HUES6 (cell line): Measurements from ENCODE around the gene LMCD1.

Source experiments
- H3K27ac ChIP-seq: 2 replicates; pipeline ENCODE4 v1.7.0; 2013; ENCODE audit warnings: low read depth, mild to moderate bottlenecking, low read length, inconsistent platforms
- H3K27me3 ChIP-seq: 2 replicates; pipeline ENCODE4 v1.6.1; 2013; ENCODE audit warnings: low read length; ENCODE audit not compliant: control insufficient read depth, insufficient read depth
- H3K36me3 ChIP-seq: 2 replicates; pipeline ENCODE4 v1.6.1; 2013; ENCODE audit warnings: low read length; ENCODE audit not compliant: control insufficient read depth, insufficient read depth
- H3K4me1 ChIP-seq: 2 replicates; pipeline ENCODE4 v1.6.1; 2013; ENCODE audit warnings: low read length; ENCODE audit not compliant: control insufficient read depth, insufficient read depth
- H3K4me3 ChIP-seq: 2 replicates; pipeline ENCODE4 v1.5.1; 2013; ENCODE audit warnings: low read depth, low read length
- H3K9ac ChIP-seq: one replicate; pipeline ENCODE4 v1.6.1; 2013; ENCODE audit warnings: mild to moderate bottlenecking, low read length
- H3K9me3 ChIP-seq: 2 replicates; pipeline ENCODE4 v1.6.1; 2013; ENCODE audit warnings: low read depth, low read length; ENCODE audit not compliant: control insufficient read depth, insufficient read depth

The LMCD1 gene

GRCh38 chr3:8464668-8465067 lies 37.0 kb upstream of the LMCD1 start:
- H3K4me1 ChIP-seq: no peaks in the 10 kb centered on the region
- no peak overlapping the region for H3K27ac ChIP-seq
- H3K4me3 ChIP-seq: no peak overlapping the region
- H3K36me3 ChIP-seq: no peaks in the 10 kb centered on the region
- no peaks in the 10 kb centered on the region for H3K9me3 ChIP-seq
- no peak overlapping the region for H3K9ac ChIP-seq
- H3K27me3 ChIP-seq: no peaks in the 10 kb centered on the region

- Histone ChIP-seq H3K4me1 (no peaks in the 10 kb centered on the region), H3K9ac (no peak overlapping the region), H3K4me3 (no peak overlapping the region), H3K36me3 (no peaks in the 10 kb centered on the region), H3K27me3 (no peaks in the 10 kb centered on the region), H3K27ac (no peak overlapping the region), H3K9me3 (no peaks in the 10 kb centered on the region)
These were observed 35.1 kb upstream of the LMCD1 start for GRCh38 chr3:8466526-8466925.

GRCh38 chr3:8470801-8471200 lies 30.8 kb upstream of the LMCD1 start:
- Histone ChIP-seq H3K9ac (no peak overlapping the region), H3K4me1 (no peaks in the 10 kb centered on the region), H3K4me3 (no peak overlapping the region), H3K36me3 (no peaks in the 10 kb centered on the region), H3K27ac (no peak overlapping the region), H3K9me3 (no peaks in the 10 kb centered on the region), H3K27me3 (no peaks in the 10 kb centered on the region)

GRCh38 chr3:8472549-8472948 lies 29.1 kb upstream of the LMCD1 start:
- Histone ChIP-seq H3K27ac (no peak overlapping the region), H3K9ac (no peak overlapping the region), H3K4me3 (no peak overlapping the region), H3K4me1 (no peaks in the 10 kb centered on the region), H3K36me3 (no peaks in the 10 kb centered on the region), H3K9me3 (no peaks in the 10 kb centered on the region), H3K27me3 (no peaks in the 10 kb centered on the region)

GRCh38 chr3:8473029-8473428 lies 28.6 kb upstream of the LMCD1 start:
- H3K4me1 ChIP-seq: no peaks in the 10 kb centered on the region
- no peak overlapping the region for H3K27ac ChIP-seq
- H3K36me3 ChIP-seq: no peaks in the 10 kb centered on the region
- H3K4me3 ChIP-seq: no peak overlapping the region
- H3K9ac ChIP-seq: no peak overlapping the region
- H3K9me3 ChIP-seq: no peaks in the 10 kb centered on the region
- H3K27me3 ChIP-seq: no peaks in the 10 kb centered on the region

- Histone ChIP-seq H3K4me1 (no peaks in the 10 kb centered on the region), H3K36me3 (no peaks in the 10 kb centered on the region), H3K27me3 (no peaks in the 10 kb centered on the region), H3K9ac (no peak overlapping the region), H3K4me3 (no peak overlapping the region), H3K9me3 (no peaks in the 10 kb centered on the region), H3K27ac (no peak overlapping the region)
These were observed 27.6 kb upstream of the LMCD1 start for GRCh38 chr3:8473990-8474389.

- Histone ChIP-seq H3K4me3 (no peak overlapping the region), H3K36me3 (no peaks in the 10 kb centered on the region), H3K9me3 (no peaks in the 10 kb centered on the region), H3K9ac (no peak overlapping the region), H3K27me3 (no peaks in the 10 kb centered on the region), H3K27ac (no peak overlapping the region), H3K4me1 (no peaks in the 10 kb centered on the region)
These were observed 26.6 kb upstream of the LMCD1 start for GRCh38 chr3:8474991-8475390.

- H3K9me3 ChIP-seq: peaks cover 10% of the 10 kb centered on the region
- no peak overlapping the region for H3K27ac ChIP-seq
- no peaks in the 10 kb centered on the region for H3K27me3 ChIP-seq
- H3K4me3 ChIP-seq: no peak overlapping the region
- no peaks in the 10 kb centered on the region for H3K4me1 ChIP-seq
- H3K36me3 ChIP-seq: no peaks in the 10 kb centered on the region
- no peak overlapping the region for H3K9ac ChIP-seq
These were observed 20.9 kb upstream of the LMCD1 start for GRCh38 chr3:8480699-8481098.

- Histone ChIP-seq H3K9ac (no peak overlapping the region), H3K4me1 (no peaks in the 10 kb centered on the region), H3K9me3 (peaks cover 10% of the 10 kb centered on the region), H3K27me3 (no peaks in the 10 kb centered on the region), H3K27ac (no peak overlapping the region), H3K36me3 (no peaks in the 10 kb centered on the region), H3K4me3 (no peak overlapping the region)
These were observed 20.2 kb upstream of the LMCD1 start for GRCh38 chr3:8481380-8481779.

- Histone ChIP-seq H3K36me3 (no peaks in the 10 kb centered on the region), H3K9ac (no peak overlapping the region), H3K27ac (no peak overlapping the region), H3K4me1 (no peaks in the 10 kb centered on the region), H3K9me3 (peaks cover 10% of the 10 kb centered on the region), H3K4me3 (no peak overlapping the region), H3K27me3 (no peaks in the 10 kb centered on the region)
These were observed 19.4 kb upstream of the LMCD1 start for GRCh38 chr3:8482263-8482662.

- H3K4me3 ChIP-seq: no peak overlapping the region
- H3K9ac ChIP-seq: no peak overlapping the region
- peaks cover 10% of the 10 kb centered on the region for H3K9me3 ChIP-seq
- no peak overlapping the region for H3K27ac ChIP-seq
- no peaks in the 10 kb centered on the region for H3K4me1 ChIP-seq
- H3K27me3 ChIP-seq: no peaks in the 10 kb centered on the region
- H3K36me3 ChIP-seq: no peaks in the 10 kb centered on the region
These were observed 18.5 kb upstream of the LMCD1 start for GRCh38 chr3:8482960-8483665.
